C4-2B (cell line): ENCODE measurements around the gene HOXD8.

ENCODE experiments used
- H3K27ac ChIP-seq: fragments of 450-650 bp; 2 replicates; pipeline ENCODE4 v1.5.1; 2017
- CTCF ChIP-seq: fragments of 450-650 bp; conservative IDR thresholded peaks from 2 replicates; pipeline ENCODE4 v1.5.1; 2017; ENCODE audit warnings: mild to moderate bottlenecking
- ZFX ChIP-seq: fragments of 450-650 bp; IDR thresholded peaks from 2 replicates; pipeline ENCODE4 v1.6.1; 2017

Gene HOXD8

GRCh38 chr2:176170602-176171305 lies 41.2 kb downstream of the HOXD8 start:
- TF ChIP-seq ZFX (no peak), CTCF (no peak)
- no peak overlapping the region for H3K27ac ChIP-seq

GRCh38 chr2:176171351-176172006 lies 42.0 kb downstream of the HOXD8 start:
- TF ChIP-seq CTCF: no peak
- no peak for TF ChIP-seq ZFX
- no peak overlapping the region for H3K27ac ChIP-seq

- H3K27ac ChIP-seq: no peak overlapping the region
- TF ChIP-seq CTCF: no peak
- TF ChIP-seq ZFX: no peak
These were observed 42.7 kb downstream of the HOXD8 start for GRCh38 chr2:176172007-176172894.

- no peak overlapping the region for H3K27ac ChIP-seq
- TF ChIP-seq CTCF (no peak), ZFX (no peak)
These were observed 43.5 kb downstream of the HOXD8 start for GRCh38 chr2:176172895-176173566.

- no peak for TF ChIP-seq ZFX
- no peak for TF ChIP-seq CTCF
These were observed 44.3 kb downstream of the HOXD8 start for GRCh38 chr2:176173567-176174381.

GRCh38 chr2:176174382-176174823 lies 44.9 kb downstream of the HOXD8 start:
- no peak overlapping the region for H3K27ac ChIP-seq
- TF ChIP-seq ZFX (no peak), CTCF (no peak)

More at GRCh38 chr2:176173567-176174381, 44.3 kb downstream of the HOXD8 start:
- no peak overlapping the region for H3K27ac ChIP-seq
